ENCODE data around the gene POLH. TPM values are rescaled to one million over a fixed set of nuclear protein-coding genes. Genes with fewer than 3 reads are reported as not detected.

Gene POLH
- total RNA-seq, 1 experiment from 2014 or later: 21.0 TPM

- H3K36me3 ChIP-seq (ENCODE audit: low read depth): peaks cover 36% of the 10 kb centered on the region
- no peaks in the 10 kb centered on the region for H3K4me1 ChIP-seq (replicated peaks; ENCODE audit: insufficient read depth)
- H3K4me2 ChIP-seq: no peak overlapping the region
- H2AFZ ChIP-seq: no peak overlapping the region
- no TSS peak for BruUV-seq (replicated peaks)
- H3K9me3 ChIP-seq (ENCODE audit: insufficient read depth, low read depth): no peaks in the 10 kb centered on the region
- no peaks in the 10 kb centered on the region for H4K20me1 ChIP-seq (ENCODE audit: insufficient read depth)
- intact Hi-C loops (cut with micrococcal nuclease; ENCODE audit: unreplicated experiment): no loop called here
- no peak overlapping the region for H3K27ac ChIP-seq
- no peak for DNase-seq
- ChIA-PET POLR2A (ENCODE audit: unreplicated experiment) (no interaction called here), CTCF (no interaction called here)
- H3K9me2 ChIP-seq (ENCODE audit: insufficient read depth): no peaks in the 10 kb centered on the region
- H3F3A ChIP-seq (ENCODE audit: insufficient read depth, low read depth): no peaks in the 10 kb centered on the region
- H3K79me2 ChIP-seq (ENCODE audit: low read depth): no peaks in the 10 kb centered on the region
- TF ChIP-seq EZH2 (IDR thresholded peaks at IDR 0.05; ENCODE audit: low read depth) (no peak), CTCF (conservative IDR thresholded peaks at IDR 0.05) (no peak)
- no peaks in the 10 kb centered on the region for H3K27me3 ChIP-seq (ENCODE audit: insufficient read depth, low read depth)
- H3K4me3 ChIP-seq: no peak overlapping the region
Measured at GRCh38 chr6:43540507-43540906, 35.5 kb upstream of the POLH start.

- CTCF ChIA-PET: no interaction called here
Measured at GRCh38 chr6:43541774-43542471, 34.1 kb upstream of the POLH start.

GRCh38 chr6:43544461-43544860 is 31.5 kb upstream of the POLH start:
- Histone ChIP-seq H2AFZ (no peak overlapping the region), H3F3A (ENCODE audit: insufficient read depth, low read depth) (0 out of 2 replicates have a peak, but pooled peaks cover 5% of the 10 kb centered on the region), H3K9me2 (ENCODE audit: insufficient read depth) (no peaks in the 10 kb centered on the region), H3K4me3 (no peak overlapping the region), H3K27me3 (ENCODE audit: insufficient read depth, low read depth) (no peaks in the 10 kb centered on the region), H3K4me2 (no peak overlapping the region), H3K79me2 (ENCODE audit: low read depth) (no peaks in the 10 kb centered on the region), H3K4me1 (replicated peaks; ENCODE audit: insufficient read depth) (no peaks in the 10 kb centered on the region), H3K27ac (no peak overlapping the region), H3K36me3 (ENCODE audit: low read depth) (peaks cover 54% of the 10 kb centered on the region), H3K9me3 (ENCODE audit: insufficient read depth, low read depth) (no peaks in the 10 kb centered on the region), H4K20me1 (ENCODE audit: insufficient read depth) (no peaks in the 10 kb centered on the region)
- no peak for DNase-seq
- CTCF ChIA-PET: no interaction called here
- BruUV-seq (replicated peaks): no TSS peak
- TF ChIP-seq CTCF (conservative IDR thresholded peaks at IDR 0.05) (no peak), EZH2 (IDR thresholded peaks at IDR 0.05; ENCODE audit: low read depth) (no peak)
- POLR2A ChIA-PET (ENCODE audit: unreplicated experiment): no interaction called here
- intact Hi-C loops (cut with micrococcal nuclease; ENCODE audit: unreplicated experiment): no loop called here

More at GRCh38 chr6:43541774-43542471, 34.1 kb upstream of the POLH start:
- Histone ChIP-seq H3K36me3 (ENCODE audit: low read depth) (peaks cover 50% of the 10 kb centered on the region), H3F3A (ENCODE audit: insufficient read depth, low read depth) (0 out of 2 replicates have a peak, but pooled peaks cover 5% of the 10 kb centered on the region), H3K27me3 (ENCODE audit: insufficient read depth, low read depth) (no peaks in the 10 kb centered on the region), H3K4me3 (no peak overlapping the region), H3K79me2 (ENCODE audit: low read depth) (no peaks in the 10 kb centered on the region), H3K9me2 (ENCODE audit: insufficient read depth) (no peaks in the 10 kb centered on the region), H3K4me2 (no peak overlapping the region), H3K9me3 (ENCODE audit: insufficient read depth, low read depth) (no peaks in the 10 kb centered on the region), H3K4me1 (replicated peaks; ENCODE audit: insufficient read depth) (no peaks in the 10 kb centered on the region), H2AFZ (no peak overlapping the region), H4K20me1 (ENCODE audit: insufficient read depth) (no peaks in the 10 kb centered on the region), H3K27ac (no peak overlapping the region)
- TF ChIP-seq CTCF (conservative IDR thresholded peaks at IDR 0.05) (no peak), EZH2 (IDR thresholded peaks at IDR 0.05; ENCODE audit: low read depth) (no peak)
- no TSS peak for BruUV-seq (replicated peaks)
- POLR2A ChIA-PET (ENCODE audit: unreplicated experiment): no interaction called here
- no peak for DNase-seq
- intact Hi-C loops (cut with micrococcal nuclease; ENCODE audit: unreplicated experiment): no loop called here
